Measurements from ENCODE around the gene C1orf167. TPM values are rescaled to one million over a fixed set of nuclear protein-coding genes. Genes with fewer than 3 reads are reported as not detected.

The C1orf167 gene
- total RNA-seq, 4 donors from 2014 or later, result 0.72 to 2.0 TPM; not detected in 2

DNA sequence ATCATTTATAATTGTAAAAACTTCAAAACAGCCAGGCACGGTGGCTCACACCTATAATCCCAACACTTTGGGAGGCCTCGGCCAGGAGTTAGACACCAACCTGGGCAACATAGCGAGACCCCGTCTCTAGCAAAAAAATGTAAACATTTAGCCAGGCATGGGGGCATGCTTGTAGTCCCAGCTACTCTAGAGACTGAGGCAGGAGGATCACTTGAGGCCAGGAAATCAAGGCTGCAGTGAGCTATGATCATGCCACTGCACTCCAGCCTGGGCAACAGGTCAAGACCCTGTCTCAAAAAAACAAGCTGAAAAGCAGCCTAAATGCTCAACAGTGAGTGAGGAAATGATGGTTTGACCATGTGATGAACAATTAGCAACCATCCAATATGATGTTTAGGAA, 7.3 kb downstream of the C1orf167 start:
- DNase-seq (ENCODE audit: low spot score) (no peak), ATAC-seq (ENCODE audit: low FRiP score) (no peak)
- TF ChIP-seq, protein P1, sequence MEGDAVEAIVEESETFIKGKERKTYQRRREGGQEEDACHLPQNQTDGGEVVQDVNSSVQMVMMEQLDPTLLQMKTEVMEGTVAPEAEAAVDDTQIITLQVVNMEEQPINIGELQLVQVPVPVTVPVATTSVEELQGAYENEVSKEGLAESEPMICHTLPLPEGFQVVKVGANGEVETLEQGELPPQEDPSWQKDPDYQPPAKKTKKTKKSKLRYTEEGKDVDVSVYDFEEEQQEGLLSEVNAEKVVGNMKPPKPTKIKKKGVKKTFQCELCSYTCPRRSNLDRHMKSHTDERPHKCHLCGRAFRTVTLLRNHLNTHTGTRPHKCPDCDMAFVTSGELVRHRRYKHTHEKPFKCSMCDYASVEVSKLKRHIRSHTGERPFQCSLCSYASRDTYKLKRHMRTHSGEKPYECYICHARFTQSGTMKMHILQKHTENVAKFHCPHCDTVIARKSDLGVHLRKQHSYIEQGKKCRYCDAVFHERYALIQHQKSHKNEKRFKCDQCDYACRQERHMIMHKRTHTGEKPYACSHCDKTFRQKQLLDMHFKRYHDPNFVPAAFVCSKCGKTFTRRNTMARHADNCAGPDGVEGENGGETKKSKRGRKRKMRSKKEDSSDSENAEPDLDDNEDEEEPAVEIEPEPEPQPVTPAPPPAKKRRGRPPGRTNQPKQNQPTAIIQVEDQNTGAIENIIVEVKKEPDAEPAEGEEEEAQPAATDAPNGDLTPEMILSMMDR (IDR thresholded peaks at IDR 0.05), result no peak

DNA sequence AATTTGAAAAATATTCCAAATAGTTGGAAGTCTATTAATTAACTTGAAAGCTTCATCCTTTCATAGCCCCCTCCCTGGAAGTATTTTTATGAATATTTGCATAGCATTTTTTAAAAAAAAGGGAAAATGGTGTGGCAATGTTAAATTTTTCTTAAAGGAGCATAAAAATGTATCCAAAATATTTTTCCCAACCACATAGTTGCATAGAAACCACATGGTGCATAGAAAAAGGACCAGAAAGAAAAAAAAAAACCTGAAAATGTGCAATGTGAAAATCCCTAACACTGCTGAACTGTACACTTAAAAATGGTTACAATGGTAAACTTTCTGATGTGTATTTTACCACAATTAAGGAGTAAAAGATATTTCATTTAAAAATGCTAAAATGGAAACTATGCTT, 8.0 kb downstream of the C1orf167 start:
- DNase-seq (ENCODE audit: low spot score) (no peak), ATAC-seq (ENCODE audit: low FRiP score) (no peak)
- TF ChIP-seq, protein P1 (IDR thresholded peaks at IDR 0.05), result no peak

GRCh38 chr1:11771481-11772043, 9.6 kb downstream of the C1orf167 start:
- no peak for DNase-seq (ENCODE audit: low spot score)
- TF ChIP-seq, protein P1 (IDR thresholded peaks at IDR 0.05), result no peak

GRCh38 chr1:11772458-11772857, 10.5 kb downstream of the C1orf167 start:
- no peak for ATAC-seq (ENCODE audit: low FRiP score)

More at GRCh38 chr1:11771481-11772043, 9.6 kb downstream of the C1orf167 start:
- ATAC-seq (ENCODE audit: low FRiP score), result no peak

DNA sequence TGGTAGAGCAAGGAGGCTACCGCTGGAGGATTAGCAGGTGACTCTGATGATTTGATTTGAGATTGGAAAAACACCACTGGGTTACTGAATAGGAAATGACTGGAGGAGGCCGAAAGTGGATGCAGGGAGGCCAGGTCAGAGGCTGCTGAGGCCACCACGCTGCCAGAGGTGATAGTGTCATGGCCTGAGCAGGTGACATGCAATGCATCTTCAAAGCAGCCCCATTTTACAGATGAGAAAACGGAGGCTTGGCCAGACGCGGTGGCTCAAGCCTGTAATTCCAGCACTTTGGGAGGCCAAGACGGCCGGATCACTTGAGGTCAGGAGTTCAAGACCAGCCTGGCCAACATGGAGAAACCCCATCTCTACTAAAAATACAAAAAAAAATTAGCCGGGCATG, 12.8 kb downstream of the C1orf167 start:
- no peak for ATAC-seq (ENCODE audit: low FRiP score)
- no peak for DNase-seq (ENCODE audit: low spot score)

More at GRCh38 chr1:11772458-11772857, 10.5 kb downstream of the C1orf167 start:
- DNase-seq (ENCODE audit: low spot score), result no peak
- TF ChIP-seq, protein P1 (IDR thresholded peaks at IDR 0.05), result no peak

DNA sequence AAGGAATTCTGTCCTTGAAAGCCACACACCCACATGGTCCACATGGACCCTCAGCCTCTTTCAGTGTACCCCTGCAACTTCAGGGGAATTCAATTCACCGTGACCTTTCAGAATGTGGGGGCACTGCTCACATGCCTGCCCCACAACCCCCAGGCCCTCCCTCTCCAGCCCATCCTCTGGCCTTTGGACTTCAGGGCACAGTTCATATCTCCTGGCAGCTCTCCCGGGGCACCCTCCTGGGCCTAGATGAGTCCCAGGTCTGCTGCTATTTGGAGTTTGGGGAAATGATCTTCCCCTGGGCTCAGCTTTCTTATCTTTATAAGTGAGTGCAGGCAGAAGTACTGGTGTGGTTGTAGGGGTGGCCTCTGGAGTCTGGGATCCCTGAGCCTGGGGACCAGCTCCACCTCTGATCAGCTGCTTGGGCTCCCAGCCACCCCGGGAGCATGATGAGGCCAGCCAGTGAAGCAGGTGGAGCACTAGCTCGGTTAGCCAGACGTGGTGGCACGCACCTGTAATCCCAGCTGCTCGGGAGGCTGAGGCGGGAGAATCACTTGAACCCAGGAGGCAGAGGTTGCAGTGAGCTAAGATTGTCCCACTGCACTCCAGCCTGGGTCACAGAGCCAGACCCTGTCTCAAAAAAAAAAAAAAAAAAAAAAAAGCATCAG, 15.8 kb downstream of the C1orf167 start:
- ATAC-seq (ENCODE audit: low FRiP score), result no peak
- TF ChIP-seq, protein P1 (IDR thresholded peaks at IDR 0.05), result no peak
- no peak for DNase-seq (ENCODE audit: low spot score)

More for the DNA sequence above, 12.8 kb downstream of the C1orf167 start:
- TF ChIP-seq, protein P1 (IDR thresholded peaks at IDR 0.05), result no peak

- ATAC-seq (ENCODE audit: low FRiP score) (no peak), DNase-seq (ENCODE audit: low spot score) (no peak)
- TF ChIP-seq, protein P1 (IDR thresholded peaks at IDR 0.05), result no peak
Measured at GRCh38 chr1:11778336-11778735, 16.3 kb downstream of the C1orf167 start.

Data from omental fat pad (tissue), 4 donors.